Measurements from ENCODE around the gene ARID3A.

DNA sequence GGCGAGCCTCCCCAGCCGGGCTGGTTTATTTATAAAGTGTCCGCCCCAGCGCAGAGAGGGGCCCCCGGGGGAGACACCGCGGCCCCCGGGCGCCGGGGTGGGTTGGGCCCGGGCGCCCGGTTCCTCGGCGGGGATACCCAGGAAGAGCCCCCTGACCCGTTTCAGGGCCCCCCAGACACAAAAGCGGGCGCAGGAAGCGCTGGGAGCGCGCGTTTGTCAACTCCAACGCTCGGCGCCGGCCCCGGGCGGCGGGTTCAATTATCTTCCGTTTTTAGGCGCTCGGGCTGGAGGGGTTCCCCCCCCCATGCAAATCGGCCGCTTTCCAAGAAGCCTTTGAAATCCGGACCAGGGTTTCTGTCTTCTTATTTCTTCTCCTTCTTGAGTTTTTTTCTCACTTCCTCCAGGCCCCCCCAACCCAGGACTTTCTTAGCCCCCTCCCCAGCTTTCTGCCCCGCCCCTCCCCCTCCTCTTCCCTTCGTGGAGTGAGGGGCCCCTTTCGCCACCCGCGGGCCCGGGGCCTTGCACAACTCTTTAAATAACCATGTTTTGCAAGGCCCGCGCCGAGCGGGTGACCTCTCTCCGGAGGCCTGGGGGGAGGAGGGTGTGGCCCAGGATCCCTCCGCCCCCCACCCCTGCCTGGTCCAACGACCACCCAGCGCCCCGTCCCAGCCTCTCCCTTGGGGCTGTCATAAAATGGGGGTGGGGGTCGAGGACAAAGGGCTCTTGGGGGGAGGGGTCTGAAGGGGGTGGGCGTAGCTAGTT lies 935 bp downstream of the ARID3A start:
- TF ChIP-seq, protein P1, sequence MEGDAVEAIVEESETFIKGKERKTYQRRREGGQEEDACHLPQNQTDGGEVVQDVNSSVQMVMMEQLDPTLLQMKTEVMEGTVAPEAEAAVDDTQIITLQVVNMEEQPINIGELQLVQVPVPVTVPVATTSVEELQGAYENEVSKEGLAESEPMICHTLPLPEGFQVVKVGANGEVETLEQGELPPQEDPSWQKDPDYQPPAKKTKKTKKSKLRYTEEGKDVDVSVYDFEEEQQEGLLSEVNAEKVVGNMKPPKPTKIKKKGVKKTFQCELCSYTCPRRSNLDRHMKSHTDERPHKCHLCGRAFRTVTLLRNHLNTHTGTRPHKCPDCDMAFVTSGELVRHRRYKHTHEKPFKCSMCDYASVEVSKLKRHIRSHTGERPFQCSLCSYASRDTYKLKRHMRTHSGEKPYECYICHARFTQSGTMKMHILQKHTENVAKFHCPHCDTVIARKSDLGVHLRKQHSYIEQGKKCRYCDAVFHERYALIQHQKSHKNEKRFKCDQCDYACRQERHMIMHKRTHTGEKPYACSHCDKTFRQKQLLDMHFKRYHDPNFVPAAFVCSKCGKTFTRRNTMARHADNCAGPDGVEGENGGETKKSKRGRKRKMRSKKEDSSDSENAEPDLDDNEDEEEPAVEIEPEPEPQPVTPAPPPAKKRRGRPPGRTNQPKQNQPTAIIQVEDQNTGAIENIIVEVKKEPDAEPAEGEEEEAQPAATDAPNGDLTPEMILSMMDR (IDR thresholded peaks at IDR 0.05): no peak
- TF ChIP-seq EP300 (IDR thresholded peaks at IDR 0.05) (no peak), POLR2AphosphoS5 (IDR thresholded peaks at IDR 0.05) (no peak), POLR2A (IDR thresholded peaks at IDR 0.05) (no peak)

Data from sigmoid colon (tissue), 4 donors.